GM04503 (cell line): ENCODE data around the gene ACSL3.

ENCODE experiments used
- DNase-seq: peaks from one replicate; pipeline ENCODE4 v3.0.0-alpha.2; 2012; ENCODE audit warnings: low read depth

ACSL3 gene

GRCh38 chr2:222942561-222942960, 81.7 kb downstream of the ACSL3 start:
- DNase-seq, result no peak

GRCh38 chr2:222942977-222943376, 82.1 kb downstream of the ACSL3 start:
- no peak for DNase-seq

GRCh38 chr2:222943820-222944219, 83.0 kb downstream of the ACSL3 start:
- no peak for DNase-seq

- no peak for DNase-seq
Observed at GRCh38 chr2:222944552-222944951, 83.7 kb downstream of the ACSL3 start.

GRCh38 chr2:222944971-222945740, 84.3 kb downstream of the ACSL3 start:
- no peak for DNase-seq

- no peak for DNase-seq
Observed at GRCh38 chr2:222945887-222946286, 85.1 kb downstream of the ACSL3 start.

- no peak for DNase-seq
Observed at GRCh38 chr2:222946700-222947287, 86.0 kb downstream of the ACSL3 start.

- DNase-seq, result no peak
Observed at GRCh38 chr2:222949073-222949472, 88.2 kb downstream of the ACSL3 start.

- no peak for DNase-seq
Observed at GRCh38 chr2:222949690-222950323, 89.0 kb downstream of the ACSL3 start.

GRCh38 chr2:222950638-222951285, 89.9 kb downstream of the ACSL3 start:
- DNase-seq, result peak; percentile 50

- DNase-seq, result no peak
Observed at GRCh38 chr2:222952204-222952603, 91.4 kb downstream of the ACSL3 start.

GRCh38 chr2:222955008-222955407, 94.2 kb downstream of the ACSL3 start:
- DNase-seq, result no peak

GRCh38 chr2:222959358-222959757, 98.5 kb downstream of the ACSL3 start:
- peak; percentile 72 for DNase-seq

GRCh38 chr2:222960126-222960525, 99.3 kb downstream of the ACSL3 start:
- DNase-seq, result no peak

- no peak for DNase-seq
Observed at GRCh38 chr2:222963641-222964040, 102.8 kb downstream of the ACSL3 start.

- DNase-seq, result no peak
Observed at GRCh38 chr2:222964376-222965031, 103.7 kb downstream of the ACSL3 start.

- no peak for DNase-seq
Observed at GRCh38 chr2:222965555-222965954, 104.7 kb downstream of the ACSL3 start.

GRCh38 chr2:222968550-222969155, 107.8 kb downstream of the ACSL3 start:
- DNase-seq, result no peak

- no peak for DNase-seq
Observed at GRCh38 chr2:222969491-222969890, 108.7 kb downstream of the ACSL3 start.

- no peak for DNase-seq
Observed at GRCh38 chr2:222972420-222972819, 111.6 kb downstream of the ACSL3 start.

GRCh38 chr2:222973237-222973636, 112.4 kb downstream of the ACSL3 start:
- DNase-seq, result no peak

- no peak for DNase-seq
Observed at GRCh38 chr2:222973733-222974132, 112.9 kb downstream of the ACSL3 start.
